ENCODE results near the gene GRM4.

DNA sequence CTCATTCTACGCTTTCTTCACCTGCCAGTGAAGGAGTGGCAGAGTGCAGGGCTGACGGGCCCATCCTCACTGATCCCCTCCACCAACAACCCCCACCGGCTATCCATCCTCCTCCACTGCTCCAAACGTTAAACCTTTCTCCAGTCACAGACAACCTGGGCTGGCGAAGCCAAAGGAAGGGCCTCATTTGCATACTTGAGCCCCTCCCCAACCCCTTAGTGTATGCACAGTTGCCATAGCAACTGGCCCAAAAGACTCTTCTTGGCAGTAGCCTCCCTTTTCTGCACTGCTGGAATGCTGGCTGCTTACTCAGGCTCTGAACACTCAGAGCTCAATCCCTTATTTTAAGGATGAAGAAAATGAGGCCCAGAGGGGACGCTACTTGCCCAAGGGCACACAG, 130.3 kb downstream of the GRM4 start:
- TF ChIP-seq, protein P1, sequence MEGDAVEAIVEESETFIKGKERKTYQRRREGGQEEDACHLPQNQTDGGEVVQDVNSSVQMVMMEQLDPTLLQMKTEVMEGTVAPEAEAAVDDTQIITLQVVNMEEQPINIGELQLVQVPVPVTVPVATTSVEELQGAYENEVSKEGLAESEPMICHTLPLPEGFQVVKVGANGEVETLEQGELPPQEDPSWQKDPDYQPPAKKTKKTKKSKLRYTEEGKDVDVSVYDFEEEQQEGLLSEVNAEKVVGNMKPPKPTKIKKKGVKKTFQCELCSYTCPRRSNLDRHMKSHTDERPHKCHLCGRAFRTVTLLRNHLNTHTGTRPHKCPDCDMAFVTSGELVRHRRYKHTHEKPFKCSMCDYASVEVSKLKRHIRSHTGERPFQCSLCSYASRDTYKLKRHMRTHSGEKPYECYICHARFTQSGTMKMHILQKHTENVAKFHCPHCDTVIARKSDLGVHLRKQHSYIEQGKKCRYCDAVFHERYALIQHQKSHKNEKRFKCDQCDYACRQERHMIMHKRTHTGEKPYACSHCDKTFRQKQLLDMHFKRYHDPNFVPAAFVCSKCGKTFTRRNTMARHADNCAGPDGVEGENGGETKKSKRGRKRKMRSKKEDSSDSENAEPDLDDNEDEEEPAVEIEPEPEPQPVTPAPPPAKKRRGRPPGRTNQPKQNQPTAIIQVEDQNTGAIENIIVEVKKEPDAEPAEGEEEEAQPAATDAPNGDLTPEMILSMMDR (IDR thresholded peaks at IDR 0.05) = no peak
- TF ChIP-seq EP300 (IDR thresholded peaks at IDR 0.05) = no peak

Data from ovary (tissue), 3 donors.